K562 (cell line): ENCODE measurements around the gene NR1H2. TPM values are rescaled to one million over a fixed set of nuclear protein-coding genes. Genes with fewer than 3 reads are reported as not detected.

Experiments
- ATF7 ChIP-seq: fragments of 450-650 bp; IDR thresholded peaks from 2 replicates; pipeline ENCODE4 v1.7.1; 2014; ENCODE audit warnings: mild to moderate bottlenecking, moderate library complexity
- CBFB ChIP-seq: sonication (generic); formaldehyde crosslinking; IDR thresholded peaks from 2 replicates; pipeline ENCODE4 v1.4.0; 2020; ENCODE audit warnings: mild to moderate bottlenecking, missing genetic modification reagents
- E2F3 ChIP-seq: fragments of 250-450 bp; sonication (Bioruptor Pico); IDR thresholded peaks from 2 replicates; pipeline ENCODE4 v1.4.0; 2020; ENCODE audit warnings: mild to moderate bottlenecking
- ETV1 ChIP-seq: fragments of 450-650 bp; conservative IDR thresholded peaks from 2 replicates; pipeline ENCODE4 v1.6.1; 2016; ENCODE audit warnings: missing genetic modification characterization, control low read depth, low read depth, missing compliant biosample characterization
- HLTF ChIP-seq: fragments of 450-650 bp; IDR thresholded peaks from 2 replicates; pipeline ENCODE4 v1.6.1; 2016
- HNRNPK ChIP-seq: fragments of 200-400 bp; formaldehyde crosslinking; IDR thresholded peaks from one replicate; pipeline ENCODE4 v1.6.1; 2018; ENCODE audit warnings: mild to moderate bottlenecking, low read depth, low read length; ENCODE audit not compliant: poor library complexity, severe bottlenecking
- PYGO2 ChIP-seq: fragments of 450-650 bp; IDR thresholded peaks from 2 replicates; pipeline ENCODE4 v1.6.1; 2016; ENCODE audit warnings: mild to moderate bottlenecking, missing genetic modification characterization, moderate library complexity, missing compliant biosample characterization
- TAF7 ChIP-seq: fragments of 450-650 bp; IDR thresholded peaks from 2 replicates; pipeline ENCODE4 v1.6.1; 2016; ENCODE audit warnings: missing genetic modification characterization, missing compliant biosample characterization
- TOE1 ChIP-seq, 2 experiments: fragments of 450-650 bp in 1 of 2; sonication (generic) in 1 of 2; formaldehyde crosslinking in 1 of 2; IDR thresholded peaks; 2 replicates each; pipeline versions ENCODE4 v1.7.1 to v1.8.0; 2016 to 2022; ENCODE audit warnings: borderline replicate concordance in 2 of 2, mild to moderate bottlenecking in 2 of 2, antibody characterized with exemption in 1 of 2, inconsistent platforms in 1 of 2, low read depth in 1 of 2, missing genetic modification reagents in 1 of 2, moderate library complexity in 1 of 2
- VEZF1 ChIP-seq: fragments of 200-800 bp; sonication (Bioruptor generic); IDR thresholded peaks from 2 replicates; pipeline ENCODE4 v1.6.1; 2017; ENCODE audit warnings: missing genetic modification characterization, missing compliant biosample characterization
- ZNF134 ChIP-seq: fragments of 250-450 bp; sonication (Bioruptor Pico); conservative IDR thresholded peaks from 2 replicates; pipeline ENCODE4 v1.4.0; 2020
- ZNF263 ChIP-seq: sonication (generic); formaldehyde crosslinking; IDR thresholded peaks from 2 replicates; pipeline ENCODE4 v1.8.0; 2022; ENCODE audit warnings: mild to moderate bottlenecking, missing genetic modification reagents, borderline replicate concordance
- polyA plus RNA-seq, 8 experiments: library from polyadenylated mRNA; depleted of rRNA in 4 of 8; stranded (reverse) in 5 of 8; unstranded in 3 of 8; fragments of >200 nt; fragmentation: Nextera tagmentation in 2 of 8; fragmentation: Illumina TruSeq in 1 of 8; extraction: Ambion mirVana in 2 of 8; extraction: Trizol in 1 of 8; gene quantifications; 2 replicates each; pipeline versions ENCODE4 v1.2.1 to v1.2.3, GENCODE V29; 2011 to 2014; ENCODE audit warnings: inconsistent platforms in 1 of 8, missing spikeins in 1 of 8
- total RNA-seq, 7 experiments: library from RNA; depleted of rRNA in 6 of 7; stranded (reverse); fragments of >200 nt in 6 of 7; fragmentation: Illumina TruSeq in 2 of 7; extraction: Trizol in 2 of 7; gene quantifications; 2 replicates each; pipeline versions ENCODE4 v1.2.1 to v1.2.3, GENCODE V29; 2011 to 2021; ENCODE audit warnings: low replicate concordance in 1 of 7
- TF ChIP-seq, protein P1 (sequence below): fragments of 450-650 bp; IDR thresholded peaks from 2 replicates; pipeline ENCODE4 v1.7.1; 2018; ENCODE audit warnings: mild to moderate bottlenecking, low read depth; ENCODE audit not compliant: partially characterized antibody
- TF ChIP-seq, protein P2 (sequence below), 2 experiments: IDR thresholded peaks; 2 replicates each; pipeline ENCODE4 v1.6.1; 2011; ENCODE audit warnings: borderline replicate concordance in 1 of 2, control low read depth in 1 of 2, low read depth in 1 of 2, low read length in 1 of 2, mild to moderate bottlenecking in 1 of 2, mixed read lengths in 1 of 2, moderate library complexity in 1 of 2; ENCODE audit not compliant: insufficient read depth in 1 of 2, insufficient read length in 1 of 2, poor library complexity in 1 of 2, severe bottlenecking in 1 of 2; ENCODE audit errors: extremely low read depth in 1 of 2
- TF ChIP-seq, protein P3 (sequence below): sonication (generic); formaldehyde crosslinking; IDR thresholded peaks from 2 replicates; pipeline ENCODE4 v1.8.0; 2023; ENCODE audit warnings: mild to moderate bottlenecking, missing genetic modification reagents

The NR1H2 gene
- total and polyA plus RNA-seq, 9 of the 15 experiments (the other 6 are each of a cell fraction or from before 2014, with no cell fraction given) = 0.11 to 73.8 (median 24.0) TPM

DNA sequence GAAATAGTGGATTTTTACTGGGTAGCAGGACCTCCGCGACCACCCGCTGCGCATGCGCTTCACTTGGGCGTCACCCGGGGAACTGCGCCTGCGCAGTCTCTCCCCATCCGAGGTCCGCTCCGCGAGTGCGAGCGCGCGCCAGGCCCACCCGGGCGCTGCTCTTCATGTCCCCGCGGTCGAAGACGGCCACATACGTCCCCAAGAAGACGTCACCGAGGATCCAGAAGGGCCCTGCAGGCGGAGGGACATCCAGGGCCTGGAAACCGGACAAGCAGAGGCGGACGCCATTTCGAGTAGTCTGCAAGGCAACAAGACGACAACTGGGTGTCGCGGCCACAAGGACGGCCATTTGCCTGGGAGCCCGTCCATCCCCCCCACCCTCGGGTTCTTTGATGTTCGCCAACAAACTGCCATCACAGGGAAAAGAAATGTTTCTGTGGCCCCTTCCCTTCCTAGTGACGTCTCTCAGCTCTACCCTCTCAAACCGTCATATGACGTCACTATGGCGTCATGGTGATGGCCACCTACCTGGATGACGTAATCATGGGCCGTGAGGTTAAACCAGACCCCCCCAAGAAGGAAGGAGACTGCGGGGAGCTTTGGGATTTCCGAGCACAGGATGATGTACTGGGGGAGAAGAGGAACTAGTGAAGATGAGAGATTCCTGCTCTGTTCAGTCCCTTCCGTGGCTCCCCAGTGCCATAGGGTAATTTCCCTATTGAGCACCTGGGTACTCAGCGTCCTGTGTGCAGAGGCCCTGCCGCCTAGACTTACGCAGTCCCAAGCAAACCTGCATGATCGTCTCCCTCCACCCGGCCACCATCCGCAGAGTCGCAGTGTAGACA, 17.6 kb upstream of the NR1H2 start (continued):
- TF ChIP-seq, protein P1, sequence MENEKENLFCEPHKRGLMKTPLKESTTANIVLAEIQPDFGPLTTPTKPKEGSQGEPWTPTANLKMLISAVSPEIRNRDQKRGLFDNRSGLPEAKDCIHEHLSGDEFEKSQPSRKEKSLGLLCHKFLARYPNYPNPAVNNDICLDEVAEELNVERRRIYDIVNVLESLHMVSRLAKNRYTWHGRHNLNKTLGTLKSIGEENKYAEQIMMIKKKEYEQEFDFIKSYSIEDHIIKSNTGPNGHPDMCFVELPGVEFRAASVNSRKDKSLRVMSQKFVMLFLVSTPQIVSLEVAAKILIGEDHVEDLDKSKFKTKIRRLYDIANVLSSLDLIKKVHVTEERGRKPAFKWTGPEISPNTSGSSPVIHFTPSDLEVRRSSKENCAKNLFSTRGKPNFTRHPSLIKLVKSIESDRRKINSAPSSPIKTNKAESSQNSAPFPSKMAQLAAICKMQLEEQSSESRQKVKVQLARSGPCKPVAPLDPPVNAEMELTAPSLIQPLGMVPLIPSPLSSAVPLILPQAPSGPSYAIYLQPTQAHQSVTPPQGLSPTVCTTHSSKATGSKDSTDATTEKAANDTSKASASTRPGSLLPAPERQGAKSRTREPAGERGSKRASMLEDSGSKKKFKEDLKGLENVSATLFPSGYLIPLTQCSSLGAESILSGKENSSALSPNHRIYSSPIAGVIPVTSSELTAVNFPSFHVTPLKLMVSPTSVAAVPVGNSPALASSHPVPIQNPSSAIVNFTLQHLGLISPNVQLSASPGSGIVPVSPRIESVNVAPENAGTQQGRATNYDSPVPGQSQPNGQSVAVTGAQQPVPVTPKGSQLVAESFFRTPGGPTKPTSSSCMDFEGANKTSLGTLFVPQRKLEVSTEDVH = peak; percentile 95
- TF ChIP-seq PYGO2 (tag) (0 out of 2 replicates have a peak, but pooled peaks have one; percentile 65), ETV1 (no peak), ZNF134 (CRISPR knock-in tag) (0 out of 2 replicates have a peak, but pooled peaks have one; percentile 22), ZNF263 (peak; percentile 68; the same call in 1 of the 2 replicates), E2F3 (peak; percentile 42; the same call in 1 of the 2 replicates), ATF7 (peak; percentile 99), CBFB (peak; percentile 62; the same call in 1 of the 2 replicates), HLTF (peak; percentile 50; the same call in 1 of the 2 replicates), VEZF1 (CRISPR knock-in tag) (peak; percentile 40), HNRNPK (no peak), TOE1 (IDR thresholded peaks at IDR 0.05; ENCODE audit: borderline replicate concordance) (peak; percentile 59), TOE1 (CRISPR knock-in tag; IDR thresholded peaks at IDR 0.05; ENCODE audit: borderline replicate concordance, low read depth) (no peak; the same call in 1 of the 2 replicates), TAF7 (tag) (peak; percentile 62; the same call in 1 of the 2 replicates)
- TF ChIP-seq, protein P2, sequence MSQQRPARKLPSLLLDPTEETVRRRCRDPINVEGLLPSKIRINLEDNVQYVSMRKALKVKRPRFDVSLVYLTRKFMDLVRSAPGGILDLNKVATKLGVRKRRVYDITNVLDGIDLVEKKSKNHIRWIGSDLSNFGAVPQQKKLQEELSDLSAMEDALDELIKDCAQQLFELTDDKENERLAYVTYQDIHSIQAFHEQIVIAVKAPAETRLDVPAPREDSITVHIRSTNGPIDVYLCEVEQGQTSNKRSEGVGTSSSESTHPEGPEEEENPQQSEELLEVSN (IDR thresholded peaks at IDR 0.05; ENCODE audit: borderline replicate concordance in 1 of 2, extremely low read depth in 1 of 2, insufficient read depth in 1 of 2, insufficient read length in 1 of 2, low read depth in 1 of 2, low read length in 1 of 2, poor library complexity in 1 of 2, severe bottlenecking in 1 of 2) = peak; percentile 79 to 92
- TF ChIP-seq, protein P3, sequence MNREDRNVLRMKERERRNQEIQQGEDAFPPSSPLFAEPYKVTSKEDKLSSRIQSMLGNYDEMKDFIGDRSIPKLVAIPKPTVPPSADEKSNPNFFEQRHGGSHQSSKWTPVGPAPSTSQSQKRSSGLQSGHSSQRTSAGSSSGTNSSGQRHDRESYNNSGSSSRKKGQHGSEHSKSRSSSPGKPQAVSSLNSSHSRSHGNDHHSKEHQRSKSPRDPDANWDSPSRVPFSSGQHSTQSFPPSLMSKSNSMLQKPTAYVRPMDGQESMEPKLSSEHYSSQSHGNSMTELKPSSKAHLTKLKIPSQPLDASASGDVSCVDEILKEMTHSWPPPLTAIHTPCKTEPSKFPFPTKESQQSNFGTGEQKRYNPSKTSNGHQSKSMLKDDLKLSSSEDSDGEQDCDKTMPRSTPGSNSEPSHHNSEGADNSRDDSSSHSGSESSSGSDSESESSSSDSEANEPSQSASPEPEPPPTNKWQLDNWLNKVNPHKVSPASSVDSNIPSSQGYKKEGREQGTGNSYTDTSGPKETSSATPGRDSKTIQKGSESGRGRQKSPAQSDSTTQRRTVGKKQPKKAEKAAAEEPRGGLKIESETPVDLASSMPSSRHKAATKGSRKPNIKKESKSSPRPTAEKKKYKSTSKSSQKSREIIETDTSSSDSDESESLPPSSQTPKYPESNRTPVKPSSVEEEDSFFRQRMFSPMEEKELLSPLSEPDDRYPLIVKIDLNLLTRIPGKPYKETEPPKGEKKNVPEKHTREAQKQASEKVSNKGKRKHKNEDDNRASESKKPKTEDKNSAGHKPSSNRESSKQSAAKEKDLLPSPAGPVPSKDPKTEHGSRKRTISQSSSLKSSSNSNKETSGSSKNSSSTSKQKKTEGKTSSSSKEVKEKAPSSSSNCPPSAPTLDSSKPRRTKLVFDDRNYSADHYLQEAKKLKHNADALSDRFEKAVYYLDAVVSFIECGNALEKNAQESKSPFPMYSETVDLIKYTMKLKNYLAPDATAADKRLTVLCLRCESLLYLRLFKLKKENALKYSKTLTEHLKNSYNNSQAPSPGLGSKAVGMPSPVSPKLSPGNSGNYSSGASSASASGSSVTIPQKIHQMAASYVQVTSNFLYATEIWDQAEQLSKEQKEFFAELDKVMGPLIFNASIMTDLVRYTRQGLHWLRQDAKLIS (CRISPR knock-in tag) = peak; percentile 66; the same call in 1 of the 2 replicates
